ENCODE data around the gene CCDC9B. TPM values are rescaled to one million over a fixed set of nuclear protein-coding genes. Genes with fewer than 3 reads are reported as not detected.

CCDC9B gene
- total and polyA plus RNA-seq, 4 donors, result 1.8 to 7.5 (median 4.4) TPM

DNA sequence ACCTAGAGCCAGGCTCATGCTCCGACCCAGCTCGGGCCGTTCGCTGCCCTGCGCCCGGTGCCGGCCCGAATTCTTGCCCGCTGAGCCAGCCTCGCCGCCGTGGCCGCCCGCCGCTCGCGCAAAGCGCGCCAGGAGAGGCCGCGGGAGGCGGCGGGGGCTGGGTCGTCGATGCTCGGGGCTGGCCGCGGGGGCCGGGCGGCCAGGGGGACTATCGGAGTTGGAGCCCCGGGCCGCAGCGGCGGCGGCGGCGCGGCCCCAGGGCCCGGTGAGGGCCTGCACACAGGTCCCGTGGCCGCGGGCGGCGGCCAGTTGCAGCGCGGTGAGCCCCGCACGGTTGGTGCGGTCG lies 59.0 kb downstream of the CCDC9B start:
- no peak for DNase-seq (ENCODE audit: low read depth in 4 of 6, low spot score in 6 of 6)
- peaks cover 58% of the 10 kb centered on the region for H3K4me1 ChIP-seq (ENCODE audit: control insufficient read depth, insufficient read depth, low read length)
- no peak overlapping the region for H3K4me3 ChIP-seq (ENCODE audit: low read depth, low read length)
- no peak overlapping the region for H3K27ac ChIP-seq (ENCODE audit: low read depth, low read length)
- peaks cover 76% of the 10 kb centered on the region for H3K27me3 ChIP-seq (ENCODE audit: control insufficient read depth, insufficient read depth, low read length)
- WGBS (ENCODE audit: insufficient coverage), result 1% methylated on average over 51 of the region's 51 CpGs
- H3K36me3 ChIP-seq (ENCODE audit: control insufficient read depth, insufficient read depth, low read length), result peaks cover 10% of the 10 kb centered on the region
- H3K9me3 ChIP-seq (ENCODE audit: control insufficient read depth, insufficient read depth, low read length), result no peaks in the 10 kb centered on the region

Other genes starting within 250 kb of the CCDC9B start
- gene BMF, start 232.1 kb downstream of the CCDC9B start, total RNA-seq, result 10 to 100 TPM in 1 of 2 donors, 1 to 10 TPM in 1; 7.8 to 10.3 TPM
- 1 to 10 TPM; 4.6 to 8.0 TPM for gene BMF, start 232.1 kb downstream of the CCDC9B start, polyA plus RNA-seq (ENCODE audit: insufficient read length in 2 of 2)
- gene BUB1B, start 179.9 kb downstream of the CCDC9B start, total RNA-seq, result 10 to 100 TPM; 24.0 to 26.5 TPM
- 10 to 100 TPM; 16.2 to 17.1 TPM for gene BUB1B, start 179.9 kb downstream of the CCDC9B start, polyA plus RNA-seq (ENCODE audit: insufficient read length in 2 of 2)
- 1 to 10 TPM; 4.4 to 5.0 TPM for gene PAK6, start 101.9 kb downstream of the CCDC9B start, total RNA-seq
- gene PAK6, start 101.9 kb downstream of the CCDC9B start, polyA plus RNA-seq (ENCODE audit: insufficient read length in 2 of 2), result 10 to 100 TPM; 25.6 to 25.7 TPM
- gene ANKRD63, start 57.9 kb downstream of the CCDC9B start, total RNA-seq, result under 1 TPM in 1 of 2 donors, not detected in 1; 0.28 TPM
- gene ANKRD63, start 57.9 kb downstream of the CCDC9B start, polyA plus RNA-seq (ENCODE audit: insufficient read length in 2 of 2), result under 1 TPM; 0.14 to 0.30 TPM
- gene PLCB2, start 33.0 kb downstream of the CCDC9B start, total RNA-seq, result 10 to 100 TPM in 1 of 2 donors, 1 to 10 TPM in 1; 7.6 to 12.0 TPM
- gene PLCB2, start 33.0 kb downstream of the CCDC9B start, polyA plus RNA-seq (ENCODE audit: insufficient read length in 2 of 2), result 10 to 100 TPM; 21.0 to 21.8 TPM
- gene INAFM2, start 17.2 kb downstream of the CCDC9B start, total RNA-seq, result 10 to 100 TPM; 17.0 to 20.6 TPM
- gene INAFM2, start 17.2 kb downstream of the CCDC9B start, polyA plus RNA-seq (ENCODE audit: insufficient read length in 2 of 2), result 10 to 100 TPM; 26.1 to 29.6 TPM
- gene PHGR1, start 10.1 kb upstream of the CCDC9B start, total RNA-seq, result not detected
- gene PHGR1, start 10.1 kb upstream of the CCDC9B start, polyA plus RNA-seq (ENCODE audit: insufficient read length in 2 of 2), result not detected
- gene DISP2, start 17.3 kb upstream of the CCDC9B start, total RNA-seq, result 10 to 100 TPM in 1 of 2 donors, 1 to 10 TPM in 1; 7.8 to 13.3 TPM
- 10 to 100 TPM; 28.6 to 43.8 TPM for gene DISP2, start 17.3 kb upstream of the CCDC9B start, polyA plus RNA-seq (ENCODE audit: insufficient read length in 2 of 2)
- gene KNSTRN, start 41.8 kb upstream of the CCDC9B start, total RNA-seq, result 10 to 100 TPM; 30.1 to 30.9 TPM
- 10 to 100 TPM; 33.9 to 36.2 TPM for gene KNSTRN, start 41.8 kb upstream of the CCDC9B start, polyA plus RNA-seq (ENCODE audit: insufficient read length in 2 of 2)
- 10 to 100 TPM; 45.5 to 50.6 TPM for gene IVD, start 64.9 kb upstream of the CCDC9B start, total RNA-seq
- 100 to 1,000 TPM in 1 of 2 donors, 10 to 100 TPM in 1; 76.9 to 105 TPM for gene IVD, start 64.9 kb upstream of the CCDC9B start, polyA plus RNA-seq (ENCODE audit: insufficient read length in 2 of 2)
- gene BAHD1, start 100.0 kb upstream of the CCDC9B start, total RNA-seq, result 10 to 100 TPM in 1 of 2 donors, 1 to 10 TPM in 1; 6.2 to 14.7 TPM
- gene BAHD1, start 100.0 kb upstream of the CCDC9B start, polyA plus RNA-seq (ENCODE audit: insufficient read length in 2 of 2), result 10 to 100 TPM; 22.8 to 25.3 TPM
- 10 to 100 TPM in 1 of 2 donors, 1 to 10 TPM in 1; 5.4 to 16.6 TPM for gene CHST14, start 130.0 kb upstream of the CCDC9B start, total RNA-seq
- gene CHST14, start 130.0 kb upstream of the CCDC9B start, polyA plus RNA-seq (ENCODE audit: insufficient read length in 2 of 2), result 10 to 100 TPM; 20.0 to 21.9 TPM
- 10 to 100 TPM; 19.7 to 23.7 TPM for gene CCDC32, start 224.1 kb upstream of the CCDC9B start, total RNA-seq
- 10 to 100 TPM; 29.9 to 31.6 TPM for gene CCDC32, start 224.1 kb upstream of the CCDC9B start, polyA plus RNA-seq (ENCODE audit: insufficient read length in 2 of 2)
- 10 to 100 TPM in 1 of 2 donors, 1 to 10 TPM in 1; 8.2 to 11.4 TPM for gene RPUSD2, start 228.4 kb upstream of the CCDC9B start, total RNA-seq
- gene RPUSD2, start 228.4 kb upstream of the CCDC9B start, polyA plus RNA-seq (ENCODE audit: insufficient read length in 2 of 2), result 10 to 100 TPM; 11.3 to 12.0 TPM

Data from spinal cord (tissue), 10 donors.